ENCODE results near the gene FAM83B.
"Not testable (repeated sequence)": the region's sequence is repeated elsewhere in the genome, so short reads cannot be mapped to it uniquely, and the experiment has no call there.

- TF ChIP-seq CTCF (IDR thresholded peaks at IDR 0.05); ZFX (IDR thresholded peaks at IDR 0.05; ENCODE audit: borderline replicate concordance): not testable (repeated sequence)
These were observed 114.8 kb downstream of the FAM83B start for GRCh38 chr6:54961372-54961771.

Measured in 22Rv1 (cell line).